CD4-positive, alpha-beta T cell (primary cell): ENCODE results near the gene CYGB. TPM values are rescaled to one million over a fixed set of nuclear protein-coding genes. Genes with fewer than 3 reads are reported as not detected.

Experiments
- ATAC-seq: fragments of 200-7000 bp; cut with Tn5 transposase; one replicate; pipeline ENCODE4 v1.10.0; 2022; ENCODE audit warnings: mild to moderate bottlenecking; ENCODE audit not compliant: poor library complexity
- CTCF ChIA-PET: fragments of 350-600 bp; sonication (Branson Sonifier 250); formaldehyde crosslinking; loops from one replicate; lab custom pipeline; 2021; ENCODE audit warnings: antibody characterized with exemption, inconsistent platforms; lab: Charles Lee
- POLR2A ChIA-PET: fragments of 350-600 bp; sonication (Branson Sonifier 250); formaldehyde crosslinking; loops from one replicate; lab custom pipeline; 2021; ENCODE audit warnings: antibody characterized with exemption, inconsistent platforms; lab: Charles Lee
- DNase-seq, 14 experiments: peaks; one replicate each; pipeline ENCODE4 v3.0.0-alpha.2; 2013 to 2020; ENCODE audit warnings: mixed read lengths in 2 of 14
- H3K27ac ChIP-seq, 2 donors: one replicate each; pipeline versions ENCODE4 v1.5.1 to v1.7.0; 2013; ENCODE audit warnings: low read length in 2 of 2, low read depth in 1 of 2, mild to moderate bottlenecking in 1 of 2
- H3K27me3 ChIP-seq, 2 experiments: 1 replicate in 1 of 2; 2 replicates in 1 of 2; pipeline versions ENCODE4 v1.6.1 to v1.7.0; 2013; ENCODE audit warnings: low read length in 2 of 2, control low read depth in 1 of 2, mild to moderate bottlenecking in 1 of 2, moderate library complexity in 1 of 2; ENCODE audit not compliant: insufficient read depth in 2 of 2, control insufficient read depth in 1 of 2
- H3K36me3 ChIP-seq: one replicate; pipeline ENCODE4 v1.6.1; 2013; ENCODE audit warnings: low read length, control low read depth; ENCODE audit not compliant: insufficient read depth
- H3K4me1 ChIP-seq: one replicate; pipeline ENCODE4 v1.6.1; 2013; ENCODE audit warnings: low read length, control low read depth; ENCODE audit not compliant: insufficient read depth
- H3K4me3 ChIP-seq: one replicate; pipeline ENCODE4 v1.5.1; 2013; ENCODE audit warnings: mild to moderate bottlenecking, low read length, moderate library complexity
- H3K9me3 ChIP-seq, 2 experiments: 1 replicate in 1 of 2; 2 replicates in 1 of 2; pipeline versions ENCODE4 v1.6.1 to v1.7.0; 2013; ENCODE audit warnings: low read length in 2 of 2, mild to moderate bottlenecking in 2 of 2, control low read depth in 1 of 2, moderate library complexity in 1 of 2; ENCODE audit not compliant: control insufficient read depth in 1 of 2, insufficient read depth in 1 of 2
- H3K27ac Mint-ChIP-seq: one replicate; pipeline ENCODE4 v1.8.0; 2020; ENCODE audit warnings: mixed read lengths
- H3K27me3 Mint-ChIP-seq: one replicate; pipeline ENCODE4 v1.8.0; 2021; ENCODE audit warnings: mixed read lengths
- H3K36me3 Mint-ChIP-seq: one replicate; pipeline ENCODE4 v1.8.0; 2021; ENCODE audit warnings: low read depth, mixed read lengths
- H3K4me1 Mint-ChIP-seq: one replicate; pipeline ENCODE4 v1.8.0; 2021; ENCODE audit warnings: low read depth, mixed read lengths
- H3K4me3 Mint-ChIP-seq: one replicate; pipeline ENCODE4 v1.8.0; 2020; ENCODE audit warnings: mild to moderate bottlenecking, mixed read lengths
- H3K9me3 Mint-ChIP-seq: one replicate; pipeline ENCODE4 v1.8.0; 2020; ENCODE audit warnings: mixed read lengths
- intact Hi-C, 2 experiments: fragments of 100-400 bp; cut with DNase I in 1 of 2; cut with micrococcal nuclease in 1 of 2; formaldehyde crosslinking; loops; one replicate each; pipeline versions ENCODE4 v1.15.1 to v1.9.0; 2023 to 2025; cut with DNase I, micrococcal nuclease
- total RNA-seq, 174 experiments: library from RNA in 2 of 174; stranded (reverse) in 2 of 174; gene quantifications; one replicate each; pipeline ENCODE4 v1.2.3 and lab custom pipeline; 2021 to 2026
- TF ChIP-seq, protein P1 (sequence below): fragments of 200-600 bp; IDR thresholded peaks from one replicate; pipeline ENCODE4 v1.8.0; 2022; ENCODE audit warnings: antibody characterized with exemption, mild to moderate bottlenecking

CYGB gene
- total RNA-seq, 2 experiments from 2014 or later = not detected

DNA sequence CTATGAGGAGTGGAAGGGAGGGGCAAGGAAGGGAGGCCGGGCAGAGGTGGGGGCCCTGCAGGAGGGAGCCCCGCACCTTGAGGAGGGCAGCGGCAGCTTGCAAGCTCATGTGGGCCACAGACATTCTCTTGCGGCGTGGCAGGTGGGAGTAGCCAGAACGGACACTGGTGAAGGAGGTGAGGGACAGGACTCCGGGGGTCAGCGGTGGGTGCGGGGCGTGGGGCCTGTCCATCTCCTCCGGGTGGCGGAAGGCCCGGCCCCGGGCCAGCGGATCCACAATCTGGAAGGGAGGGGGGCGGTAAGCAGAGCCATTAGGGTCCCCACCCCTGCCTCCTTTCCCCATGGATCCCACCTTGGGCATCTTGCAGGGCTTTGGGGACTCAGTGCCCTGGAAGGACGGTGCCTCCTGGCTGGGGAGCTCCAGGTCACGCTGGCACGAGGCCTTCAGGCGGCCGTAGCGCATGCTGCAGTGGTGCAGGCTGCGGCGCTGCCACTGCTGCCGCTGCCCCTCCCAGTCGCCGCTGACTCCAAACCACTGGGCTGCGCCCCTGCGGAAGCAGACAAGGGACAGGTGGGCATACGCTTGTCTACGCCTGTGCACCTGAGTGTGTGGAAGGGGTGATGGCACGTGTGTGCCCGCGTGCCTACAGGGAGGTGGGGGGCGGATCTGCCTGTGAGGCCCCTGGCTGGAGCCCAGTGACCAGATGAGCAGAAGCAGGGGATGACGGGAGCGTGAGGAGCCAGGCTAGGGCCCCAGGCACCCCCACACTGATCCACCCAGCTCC is 58.6 kb downstream of the CYGB start:
- no peaks in the 10 kb centered on the region for H3K27me3 ChIP-seq
- H3K27ac ChIP-seq = no peak overlapping the region
- peaks cover 16% of the 10 kb centered on the region for H3K36me3 Mint-ChIP-seq
- POLR2A ChIA-PET = no interaction called here
- no peaks in the 10 kb centered on the region for H3K27me3 Mint-ChIP-seq
- intact Hi-C loops = no loop called here
- ATAC-seq = no peak
- no peaks in the 10 kb centered on the region for H3K9me3 ChIP-seq
- no peaks in the 10 kb centered on the region for H3K9me3 Mint-ChIP-seq
- no peaks in the 10 kb centered on the region for H3K4me1 ChIP-seq
- TF ChIP-seq, protein P1, sequence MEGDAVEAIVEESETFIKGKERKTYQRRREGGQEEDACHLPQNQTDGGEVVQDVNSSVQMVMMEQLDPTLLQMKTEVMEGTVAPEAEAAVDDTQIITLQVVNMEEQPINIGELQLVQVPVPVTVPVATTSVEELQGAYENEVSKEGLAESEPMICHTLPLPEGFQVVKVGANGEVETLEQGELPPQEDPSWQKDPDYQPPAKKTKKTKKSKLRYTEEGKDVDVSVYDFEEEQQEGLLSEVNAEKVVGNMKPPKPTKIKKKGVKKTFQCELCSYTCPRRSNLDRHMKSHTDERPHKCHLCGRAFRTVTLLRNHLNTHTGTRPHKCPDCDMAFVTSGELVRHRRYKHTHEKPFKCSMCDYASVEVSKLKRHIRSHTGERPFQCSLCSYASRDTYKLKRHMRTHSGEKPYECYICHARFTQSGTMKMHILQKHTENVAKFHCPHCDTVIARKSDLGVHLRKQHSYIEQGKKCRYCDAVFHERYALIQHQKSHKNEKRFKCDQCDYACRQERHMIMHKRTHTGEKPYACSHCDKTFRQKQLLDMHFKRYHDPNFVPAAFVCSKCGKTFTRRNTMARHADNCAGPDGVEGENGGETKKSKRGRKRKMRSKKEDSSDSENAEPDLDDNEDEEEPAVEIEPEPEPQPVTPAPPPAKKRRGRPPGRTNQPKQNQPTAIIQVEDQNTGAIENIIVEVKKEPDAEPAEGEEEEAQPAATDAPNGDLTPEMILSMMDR = no peak
- H3K4me1 Mint-ChIP-seq = no peaks in the 10 kb centered on the region
- no peak overlapping the region for H3K4me3 ChIP-seq
- CTCF ChIA-PET = no interaction called here
- no peak overlapping the region for H3K4me3 Mint-ChIP-seq
- peaks cover 30% of the 10 kb centered on the region for H3K36me3 ChIP-seq
- H3K27ac Mint-ChIP-seq = no peak overlapping the region
- DNase-seq = no peak

DNA sequence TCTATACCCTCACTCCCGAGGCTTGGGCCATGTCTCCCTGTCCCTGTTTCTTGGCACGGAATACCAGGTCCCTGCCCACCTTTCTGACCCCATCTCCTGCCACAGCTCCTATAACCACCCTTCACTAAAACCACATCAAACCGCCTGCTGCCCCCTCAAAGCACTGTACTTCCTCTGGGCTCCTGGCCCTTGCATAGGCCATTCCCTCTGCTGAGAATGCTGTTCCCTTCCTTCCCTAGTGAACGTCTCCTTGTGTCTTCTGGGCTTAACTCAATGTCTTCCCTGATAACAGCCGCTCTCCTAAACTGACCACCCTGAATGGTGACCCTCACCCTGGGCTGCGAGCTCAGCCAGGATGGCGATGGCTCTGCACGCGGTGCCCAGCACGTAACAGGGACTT is 59.4 kb downstream of the CYGB start:
- POLR2A ChIA-PET = no interaction called here
- ATAC-seq = no peak

DNA sequence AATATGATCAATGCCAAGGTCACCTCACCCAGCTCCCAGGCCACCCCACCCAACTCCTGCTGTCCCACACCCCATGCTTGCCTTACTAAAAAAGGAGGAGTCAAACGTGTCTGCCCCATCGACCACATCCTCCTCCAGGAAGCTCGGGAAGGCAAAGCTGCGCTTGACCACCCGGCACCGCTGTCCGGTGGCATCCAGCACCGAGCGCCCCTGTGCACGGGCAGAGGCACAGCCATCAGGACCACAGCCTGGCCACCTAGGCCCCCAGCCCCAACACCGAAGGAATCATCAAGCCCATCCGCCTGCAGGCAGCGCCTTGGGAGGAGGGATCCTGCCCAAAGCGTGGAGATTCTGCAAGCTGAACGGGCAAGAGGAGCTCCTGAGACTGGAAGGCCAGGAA is 59.9 kb downstream of the CYGB start:
- no peak overlapping the region for H3K27ac ChIP-seq
- CTCF ChIA-PET = no interaction called here
- peaks cover 22% of the 10 kb centered on the region for H3K36me3 Mint-ChIP-seq
- TF ChIP-seq, protein P1 = no peak
- H3K9me3 ChIP-seq = no peaks in the 10 kb centered on the region
- H3K9me3 Mint-ChIP-seq = no peaks in the 10 kb centered on the region
- no peak for ATAC-seq
- POLR2A ChIA-PET = no interaction called here
- H3K4me3 Mint-ChIP-seq = no peak overlapping the region
- H3K4me1 ChIP-seq = no peaks in the 10 kb centered on the region
- no peak overlapping the region for H3K27ac Mint-ChIP-seq
- H3K4me1 Mint-ChIP-seq = no peaks in the 10 kb centered on the region
- H3K27me3 ChIP-seq = no peaks in the 10 kb centered on the region
- intact Hi-C loops = no loop called here
- peaks cover 34% of the 10 kb centered on the region for H3K36me3 ChIP-seq
- H3K27me3 Mint-ChIP-seq = no peaks in the 10 kb centered on the region
- DNase-seq = no peak
- no peak overlapping the region for H3K4me3 ChIP-seq

More for the DNA sequence above, 59.4 kb downstream of the CYGB start:
- no peaks in the 10 kb centered on the region for H3K4me1 Mint-ChIP-seq
- H3K27ac ChIP-seq = no peak overlapping the region
- H3K9me3 ChIP-seq = no peaks in the 10 kb centered on the region
- no peak overlapping the region for H3K4me3 Mint-ChIP-seq
- H3K36me3 ChIP-seq = peaks cover 30% of the 10 kb centered on the region
- H3K4me1 ChIP-seq = no peaks in the 10 kb centered on the region
- TF ChIP-seq, protein P1 = no peak
- no peak overlapping the region for H3K27ac Mint-ChIP-seq
- no peaks in the 10 kb centered on the region for H3K27me3 Mint-ChIP-seq
- intact Hi-C loops = no loop called here
- peaks cover 19% of the 10 kb centered on the region for H3K36me3 Mint-ChIP-seq
- CTCF ChIA-PET = no interaction called here
- H3K4me3 ChIP-seq = no peak overlapping the region
- DNase-seq = no peak
- no peaks in the 10 kb centered on the region for H3K9me3 Mint-ChIP-seq
- no peaks in the 10 kb centered on the region for H3K27me3 ChIP-seq

Other genes with a start within 250 kb of the CYGB start
- 1 to 10 TPM; 1.8 to 2.1 TPM for gene QRICH2, start 229.4 kb downstream of the CYGB start, total RNA-seq
- 10 to 100 TPM; 10.8 to 12.1 TPM for gene PRPSAP1, start 183.8 kb downstream of the CYGB start, total RNA-seq
- gene SPHK1, start 153.1 kb downstream of the CYGB start, total RNA-seq = 1 to 10 TPM in 1 of 2 experiments, under 1 TPM in 1; 0.45 to 1.1 TPM
- 10 to 100 TPM; 22.7 to 25.1 TPM for gene UBE2O, start 84.6 kb downstream of the CYGB start, total RNA-seq
- under 1 TPM in 1 of 2 experiments, not detected in 1; 0.14 TPM for gene AANAT, start 70.1 kb downstream of the CYGB start, total RNA-seq
- 10 to 100 TPM; 22.6 to 24.9 TPM for gene RHBDF2, start 36.3 kb downstream of the CYGB start, total RNA-seq
- not detected for gene PRCD, start 2.3 kb upstream of the CYGB start, total RNA-seq
- 1 to 10 TPM in 1 of 2 experiments, under 1 TPM in 1; 0.49 to 1.2 TPM for gene ST6GALNAC2, start 48.2 kb upstream of the CYGB start, total RNA-seq
- 1 to 10 TPM; 1.8 to 2.5 TPM for gene ST6GALNAC1, start 106.0 kb upstream of the CYGB start, total RNA-seq
- gene MXRA7, start 173.3 kb upstream of the CYGB start, total RNA-seq = 10 to 100 TPM; 11.4 to 12.1 TPM
- gene JMJD6, start 188.9 kb upstream of the CYGB start, total RNA-seq = 100 to 1,000 TPM; 133 to 134 TPM
- gene METTL23, start 189.1 kb upstream of the CYGB start, total RNA-seq = 10 to 100 TPM; 35.4 to 37.8 TPM
- 100 to 1,000 TPM; 448 to 460 TPM for gene SRSF2, start 199.6 kb upstream of the CYGB start, total RNA-seq
- gene MFSD11, start 200.4 kb upstream of the CYGB start, total RNA-seq = 10 to 100 TPM; 25.5 to 29.4 TPM